Heart left ventricle (tissue), 13 donors: ENCODE measurements around the gene GPRIN3.

Experiments used
- POLR2A ChIP-seq, 2 donors: fragments of 450-650 bp; IDR thresholded peaks; one replicate each; pipeline ENCODE4 v1.6.1; 2017; ENCODE audit warnings: antibody characterized with exemption in 2 of 2, mild to moderate bottlenecking in 2 of 2, moderate library complexity in 2 of 2
- TF ChIP-seq, protein P1 (sequence below), 12 donors: fragments of 200-600 bp; sonication (generic) in 4 of 12; IDR thresholded peaks; one replicate each; pipeline versions ENCODE4 v1.5.0 to v1.8.0; 2018 to 2022; ENCODE audit warnings: antibody characterized with exemption in 12 of 12, mild to moderate bottlenecking in 5 of 12
- donor health status: ischemic (EF 13 %, LVEDD 7.1; RV severe dilation, severe dysfunction).
- donor health status: DM: no; HTN: yes; CAD: no.
- donor health status: DM: no; HTN: no; CAD: no.
- donor health status: ischemic (EF 25% LVEDD 6.9; RV normal size, moderate dysfunction).
- donor health status: ischemic (EF 25% LVEDD 5.7; RV mildly dilated, moderate dysfunction).
- donor health status: ischemic (EF 35%, LVEDD 5.7; RV mildly dilated, moderate dysfunction).
- donor health status: nonischemic (EF 11% LVEDD 7.7; RV severe dilation, severe dysfunction).
- donor health status: DM: yes; HTN: yes; CAD: no.
- donor health status: PGD.
- donor health status: ischemic (EF 29% LVEDD 5.4; RV normal size, mild dysfunction).
- donor health status: nonischemic (EF 23%, LVEDD 6.1; RV moderate dilation, normal function).

GRCh38 chr4:89243733-89244252 lies 63.8 kb downstream of the GPRIN3 start:
- TF ChIP-seq, protein P1, sequence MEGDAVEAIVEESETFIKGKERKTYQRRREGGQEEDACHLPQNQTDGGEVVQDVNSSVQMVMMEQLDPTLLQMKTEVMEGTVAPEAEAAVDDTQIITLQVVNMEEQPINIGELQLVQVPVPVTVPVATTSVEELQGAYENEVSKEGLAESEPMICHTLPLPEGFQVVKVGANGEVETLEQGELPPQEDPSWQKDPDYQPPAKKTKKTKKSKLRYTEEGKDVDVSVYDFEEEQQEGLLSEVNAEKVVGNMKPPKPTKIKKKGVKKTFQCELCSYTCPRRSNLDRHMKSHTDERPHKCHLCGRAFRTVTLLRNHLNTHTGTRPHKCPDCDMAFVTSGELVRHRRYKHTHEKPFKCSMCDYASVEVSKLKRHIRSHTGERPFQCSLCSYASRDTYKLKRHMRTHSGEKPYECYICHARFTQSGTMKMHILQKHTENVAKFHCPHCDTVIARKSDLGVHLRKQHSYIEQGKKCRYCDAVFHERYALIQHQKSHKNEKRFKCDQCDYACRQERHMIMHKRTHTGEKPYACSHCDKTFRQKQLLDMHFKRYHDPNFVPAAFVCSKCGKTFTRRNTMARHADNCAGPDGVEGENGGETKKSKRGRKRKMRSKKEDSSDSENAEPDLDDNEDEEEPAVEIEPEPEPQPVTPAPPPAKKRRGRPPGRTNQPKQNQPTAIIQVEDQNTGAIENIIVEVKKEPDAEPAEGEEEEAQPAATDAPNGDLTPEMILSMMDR (IDR thresholded peaks at IDR 0.05) = no peak
- no peak for TF ChIP-seq POLR2A (IDR thresholded peaks at IDR 0.05)
